Activated CD4-positive, alpha-beta T cell treated with anti-CD3 and anti-CD28 coated beads for 1 hour (primary cell): ENCODE measurements around the gene CHI3L1.

Experiments
- DNase-seq: peaks from one replicate; pipeline ENCODE4 v3.0.0-alpha.2; 2020

Gene CHI3L1

DNA sequence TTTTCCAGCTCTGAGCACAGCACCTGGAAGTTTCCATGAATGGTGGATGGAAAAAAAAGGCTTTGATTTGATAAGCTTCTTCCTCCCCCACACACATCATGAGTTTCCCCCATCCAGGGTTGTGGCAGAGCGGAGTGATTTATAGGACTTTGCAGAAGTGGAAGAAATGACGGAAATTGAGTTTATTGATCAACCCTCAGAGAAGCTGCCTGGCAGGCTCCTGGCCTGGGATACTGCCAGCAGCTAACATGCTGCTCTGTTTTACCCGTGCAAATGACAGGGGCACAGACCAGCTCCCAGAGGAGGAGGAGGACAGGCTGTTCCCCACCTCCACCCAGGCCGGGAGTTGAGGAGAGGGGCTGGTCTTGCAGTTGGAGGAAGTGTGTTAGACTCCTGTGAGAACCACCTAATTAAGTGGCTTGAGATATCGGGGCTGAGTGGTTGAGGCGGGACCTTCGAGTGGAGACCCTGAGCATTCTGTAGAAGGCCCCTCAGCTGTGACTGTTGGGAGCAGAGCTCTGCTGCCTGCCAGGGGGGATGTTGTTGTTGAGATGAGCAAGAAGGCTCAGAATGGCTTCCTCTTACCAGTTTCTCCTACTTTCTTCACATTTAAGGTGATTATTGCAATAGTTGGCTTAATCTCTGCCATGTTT lies 37.2 kb downstream of the CHI3L1 start:
- no peak for DNase-seq

- no peak for DNase-seq
Observed at GRCh38 chr1:203148579-203148978, 37.9 kb downstream of the CHI3L1 start.

DNA sequence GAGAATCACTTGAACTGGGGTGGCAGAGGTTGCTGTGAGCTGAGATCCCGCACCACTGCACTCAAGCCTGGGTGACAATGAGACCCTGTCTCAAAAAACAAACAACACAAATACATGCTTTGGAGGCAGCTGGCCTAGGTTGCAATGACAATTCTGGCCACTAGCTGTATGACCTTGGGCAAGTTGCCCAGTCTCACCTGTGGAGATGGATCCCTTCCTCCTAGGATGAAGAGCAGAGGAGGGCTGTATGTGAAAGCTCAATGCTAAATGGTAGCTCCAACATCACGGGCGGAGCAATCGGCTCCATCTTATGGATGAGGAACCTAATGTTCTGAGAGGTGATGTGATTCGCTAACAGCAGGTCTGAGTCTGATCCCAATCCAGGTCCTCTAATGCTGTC lies 38.4 kb downstream of the CHI3L1 start:
- DNase-seq: no peak

DNA sequence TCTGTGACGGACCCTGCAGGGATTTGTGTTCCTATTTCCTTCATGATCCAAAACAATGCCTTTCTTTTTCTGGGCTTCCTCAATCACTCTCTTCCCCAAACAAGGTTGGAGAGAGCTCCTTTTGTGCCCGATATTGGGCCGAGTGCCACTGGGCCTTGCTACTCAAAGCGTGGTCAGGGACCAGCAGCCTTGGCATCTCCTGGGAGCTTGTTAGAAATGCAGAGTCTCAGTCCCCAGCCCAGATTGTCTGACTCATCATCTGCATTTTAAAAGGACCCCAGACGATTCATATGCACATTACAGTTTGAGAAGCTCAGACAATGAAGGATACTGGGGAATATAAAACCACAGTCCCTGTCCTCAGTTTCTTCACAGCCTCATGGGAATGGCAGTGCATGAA lies 39.1 kb downstream of the CHI3L1 start:
- DNase-seq: no peak

- no peak for DNase-seq
Observed at GRCh38 chr1:203146537-203146936, 40.0 kb downstream of the CHI3L1 start.

GRCh38 chr1:203146042-203146369 lies 40.5 kb downstream of the CHI3L1 start:
- no peak for DNase-seq

GRCh38 chr1:203145321-203146041 lies 41.0 kb downstream of the CHI3L1 start:
- no peak for DNase-seq

GRCh38 chr1:203144661-203145060 lies 41.8 kb downstream of the CHI3L1 start:
- no peak for DNase-seq

- DNase-seq: no peak
Observed at GRCh38 chr1:203143641-203144040, 42.9 kb downstream of the CHI3L1 start.

- DNase-seq: no peak
Observed at GRCh38 chr1:203142684-203143408, 43.7 kb downstream of the CHI3L1 start.

DNA sequence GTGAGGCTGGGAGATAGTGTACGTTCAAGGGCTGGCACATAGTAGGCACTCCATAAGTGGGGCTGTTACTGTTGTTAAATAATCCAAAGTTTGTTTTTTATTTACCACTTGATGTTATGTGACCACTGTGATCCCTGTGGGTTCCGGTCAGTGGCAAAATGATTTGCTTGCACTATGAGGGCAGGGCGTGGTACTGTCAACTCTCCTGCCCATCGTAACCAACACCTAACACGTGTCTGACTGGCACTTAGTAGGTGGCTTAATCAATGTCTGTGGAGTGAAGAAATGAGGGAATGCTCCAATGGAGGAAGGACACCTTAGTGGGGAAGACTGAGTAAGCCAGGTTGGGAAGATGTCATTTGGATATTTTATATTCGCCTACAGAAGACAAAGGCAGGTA lies 44.4 kb downstream of the CHI3L1 start:
- DNase-seq: no peak

- no peak for DNase-seq
Observed at GRCh38 chr1:203140743-203141520, 45.6 kb downstream of the CHI3L1 start.

- no peak for DNase-seq
Observed at GRCh38 chr1:203139976-203140475, 46.5 kb downstream of the CHI3L1 start.

DNA sequence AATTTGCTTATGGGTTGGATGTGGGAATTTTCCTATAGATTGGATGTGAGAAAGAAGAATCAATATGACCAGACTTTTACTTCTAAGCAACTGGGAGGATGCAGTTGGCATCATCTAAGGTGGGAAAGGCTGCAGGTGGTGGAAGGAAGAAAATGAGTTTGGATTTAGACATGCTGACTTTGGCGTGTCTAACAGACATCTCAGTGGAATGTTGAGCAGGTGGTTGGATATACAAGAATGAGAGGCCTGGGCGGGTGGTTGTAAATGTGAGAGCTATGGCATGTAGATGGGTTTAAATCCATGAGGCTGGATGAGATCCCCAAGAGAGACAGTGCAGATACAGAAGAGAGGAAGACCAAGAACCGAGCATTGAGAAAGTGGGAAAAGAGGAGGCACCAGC lies 48.4 kb downstream of the CHI3L1 start:
- no peak for DNase-seq

DNA sequence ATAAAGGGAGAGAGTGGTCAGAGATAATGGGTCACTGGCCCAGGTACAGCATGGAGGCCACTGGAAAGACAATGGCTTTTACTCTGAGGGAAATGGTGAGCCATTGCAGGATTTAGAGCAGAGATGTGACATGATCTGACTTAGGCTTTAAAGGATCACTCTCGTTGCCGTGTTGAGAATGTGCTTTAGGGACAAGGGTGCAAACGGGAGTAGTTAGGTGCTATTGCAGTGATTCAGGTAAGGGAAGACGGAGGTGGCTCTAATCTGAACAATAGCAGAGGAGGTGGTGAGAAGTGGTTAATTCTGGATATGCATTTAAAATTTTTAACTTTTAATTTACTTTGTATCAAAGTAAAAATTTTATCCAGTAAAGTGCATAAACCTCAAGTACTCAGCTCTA lies 49.2 kb downstream of the CHI3L1 start:
- DNase-seq: no peak

DNA sequence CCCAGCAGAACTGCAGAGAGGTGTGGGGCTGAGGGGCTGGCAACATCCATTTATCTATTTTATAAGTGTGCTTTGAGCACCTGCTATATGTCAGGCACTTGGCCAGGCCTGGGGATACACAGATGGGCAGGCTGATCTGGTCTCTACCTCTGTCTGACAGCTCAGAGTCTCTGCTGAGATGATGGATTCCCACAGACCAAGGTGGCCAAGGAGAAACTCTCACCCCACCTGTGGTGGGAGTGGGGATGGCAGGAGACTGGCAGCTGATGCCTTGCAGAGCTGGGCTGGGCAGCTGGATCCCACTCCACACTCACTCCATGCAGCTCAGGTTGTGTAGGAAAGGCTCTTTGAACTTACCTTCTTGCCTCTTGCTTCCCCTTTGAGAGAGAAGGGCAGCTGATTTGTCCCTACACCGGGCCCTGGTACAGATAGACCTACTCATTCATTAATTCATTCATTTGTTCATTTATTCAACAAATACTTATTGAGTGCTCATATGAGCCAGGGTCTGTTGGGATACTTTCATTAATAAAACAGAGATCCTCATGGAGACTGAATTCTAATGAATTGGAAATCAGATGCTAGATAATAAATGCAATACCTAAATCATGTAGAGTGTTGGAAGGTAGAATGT lies 50.0 kb downstream of the CHI3L1 start:
- DNase-seq: no peak

DNA sequence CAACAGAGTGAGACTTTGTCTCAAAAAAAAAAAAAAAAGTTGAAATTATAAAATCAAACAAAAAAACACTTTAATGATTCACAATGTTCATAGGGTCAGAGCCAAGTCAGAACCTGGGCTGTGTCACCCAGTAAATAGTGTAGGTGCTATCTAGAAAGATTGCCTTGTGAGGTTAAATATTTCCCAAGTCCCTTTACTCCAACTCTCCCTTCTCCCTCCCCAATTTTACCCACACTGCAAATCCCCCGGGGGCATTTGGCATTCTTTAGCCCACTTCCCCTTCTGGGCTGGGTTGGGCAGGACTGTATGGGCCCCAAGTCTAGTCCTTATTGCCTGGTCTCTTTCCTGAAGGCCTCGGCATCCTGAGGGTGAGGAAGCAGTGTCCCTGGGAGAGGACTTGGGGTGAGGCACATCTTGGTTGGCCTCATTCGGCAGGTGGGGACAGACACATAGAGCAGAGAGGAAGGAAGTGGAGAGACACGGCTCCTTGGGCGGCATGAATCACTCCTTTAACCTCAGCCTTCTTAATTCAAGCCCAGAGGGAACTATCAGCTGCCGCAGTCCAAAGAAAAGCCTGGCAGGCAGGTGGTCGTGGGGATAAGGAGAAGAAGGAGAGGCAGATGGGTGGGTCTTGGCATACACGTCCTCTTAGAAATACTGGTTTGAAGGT lies 50.7 kb downstream of the CHI3L1 start:
- no peak for DNase-seq

GRCh38 chr1:203133970-203134725 lies 52.4 kb downstream of the CHI3L1 start:
- DNase-seq: no peak

GRCh38 chr1:203131548-203132200 lies 54.8 kb downstream of the CHI3L1 start:
- no peak for DNase-seq

DNA sequence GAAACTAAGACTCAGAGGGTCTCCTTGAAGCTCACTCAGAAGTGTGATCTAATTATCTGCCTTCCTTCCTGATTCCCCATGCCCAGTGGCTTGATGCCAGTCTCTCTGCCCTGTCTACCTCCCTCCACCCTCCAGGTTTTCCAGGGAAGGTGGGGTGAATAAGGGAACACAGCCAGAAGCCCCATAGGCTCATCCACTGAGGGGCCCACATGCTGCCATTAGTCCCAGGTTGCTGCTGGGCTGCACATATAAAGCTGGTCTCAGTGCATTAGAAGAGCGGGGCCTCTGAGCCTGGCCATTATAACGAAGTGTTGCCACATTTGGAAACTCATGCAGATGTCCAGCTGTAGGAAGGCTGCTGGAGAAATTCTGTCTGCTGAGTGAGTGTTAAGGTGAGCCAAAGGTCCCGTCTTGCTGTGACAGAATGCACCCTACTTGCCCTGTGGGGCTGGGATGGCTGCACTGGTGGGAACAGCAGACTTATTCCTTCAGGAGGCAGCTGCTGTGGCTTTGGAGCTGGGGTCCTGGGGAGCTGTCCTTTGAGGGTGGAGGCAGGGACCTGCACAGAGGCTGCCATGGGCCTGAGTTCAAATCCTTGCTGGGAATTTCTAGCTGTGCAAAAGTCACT lies 56.0 kb downstream of the CHI3L1 start:
- DNase-seq: no peak
